ENCODE data around the gene C1orf146.
"Not testable (repeated sequence)": the region's sequence is repeated elsewhere in the genome, so short reads cannot be mapped to it uniquely, and the experiment has no call there.

Gene C1orf146

DNA sequence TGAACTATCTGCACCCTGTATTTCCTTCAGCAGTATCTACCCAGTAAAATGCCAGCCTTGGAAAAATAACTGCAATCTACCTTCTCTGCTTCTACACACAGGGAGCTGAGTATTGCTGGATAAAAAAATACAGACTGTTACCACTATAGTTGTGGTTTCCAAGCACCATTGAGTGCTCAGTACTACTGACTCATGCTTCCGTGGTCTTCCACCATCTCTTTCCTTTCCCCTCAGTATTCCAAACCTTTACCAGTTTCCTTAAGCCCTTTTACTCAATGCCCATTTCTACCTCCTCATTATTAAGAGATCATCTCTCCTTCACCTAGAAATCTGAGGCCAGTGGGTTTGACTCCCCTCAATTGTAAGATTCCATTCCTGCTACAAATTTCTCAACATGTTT, 57.2 kb downstream of the C1orf146 start:
- DNase-seq, result peak; percentile 31

DNA sequence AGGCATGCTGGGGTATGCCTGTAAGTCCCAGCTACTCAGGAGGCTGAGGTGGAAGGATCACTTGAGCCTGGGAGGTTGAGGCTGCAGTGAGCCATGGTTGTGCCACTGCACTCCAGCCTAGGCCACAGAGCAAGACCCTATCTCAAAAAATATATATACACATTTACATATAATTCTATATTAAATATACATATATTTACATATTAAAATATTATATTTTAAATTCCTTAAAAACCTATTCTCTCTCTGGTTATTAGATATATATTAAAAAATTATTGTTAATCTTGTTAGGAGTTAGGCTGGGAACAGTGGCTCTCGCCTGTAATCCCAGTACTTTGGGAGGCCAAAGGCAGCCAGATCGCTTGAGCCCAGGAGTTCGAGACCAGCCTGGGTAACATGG, 58.4 kb downstream of the C1orf146 start:
- DNase-seq, result no peak

DNA sequence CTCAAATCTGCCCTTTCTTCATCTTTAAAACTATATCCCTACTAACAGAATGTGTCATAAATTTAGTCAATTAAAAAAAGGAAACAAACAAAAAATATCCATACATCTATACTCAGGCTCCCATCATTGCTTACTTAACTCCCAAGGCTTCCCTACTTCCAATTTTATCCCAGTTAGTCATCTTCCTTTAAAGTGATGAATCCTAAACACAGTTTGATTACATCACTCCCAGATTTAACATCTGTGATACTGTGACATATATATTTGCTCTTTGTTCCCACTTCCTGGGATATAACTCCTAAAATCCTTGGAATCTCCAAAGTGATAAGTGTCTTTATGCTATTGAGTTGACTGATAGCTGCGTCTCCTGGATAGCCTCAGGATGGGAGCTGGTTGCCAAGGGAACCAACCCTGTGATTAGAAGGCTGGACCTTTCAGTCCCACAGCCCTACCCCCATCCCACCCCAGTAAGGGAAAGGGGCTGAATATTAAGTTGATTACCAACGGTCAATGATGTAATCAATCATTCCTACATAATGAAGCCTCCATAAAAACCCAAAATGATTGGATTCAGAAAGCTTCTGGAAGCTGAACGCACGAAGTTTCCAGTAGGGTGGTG, 59.5 kb downstream of the C1orf146 start:
- peak; percentile 84 for DNase-seq

DNA sequence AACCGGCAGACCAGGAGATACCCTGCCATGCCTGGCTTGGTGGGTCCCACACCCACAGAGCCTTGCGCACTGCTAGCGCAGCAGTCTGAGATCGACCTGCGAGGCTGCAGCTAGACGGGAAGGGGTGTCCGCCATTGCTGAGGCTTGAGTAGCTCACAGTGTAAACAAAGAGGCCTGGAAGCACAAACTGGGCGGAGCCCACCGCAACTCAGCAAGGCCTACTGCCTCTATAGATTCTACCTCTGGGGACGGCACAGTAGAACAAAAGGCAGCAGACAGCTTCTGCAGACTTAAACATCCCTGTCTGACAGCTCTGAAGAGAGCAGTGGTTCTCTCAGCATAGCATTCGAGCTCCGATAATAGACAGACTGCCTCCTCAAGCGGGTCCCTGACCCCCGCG, 62.1 kb downstream of the C1orf146 start:
- not testable (repeated sequence) for DNase-seq

DNA sequence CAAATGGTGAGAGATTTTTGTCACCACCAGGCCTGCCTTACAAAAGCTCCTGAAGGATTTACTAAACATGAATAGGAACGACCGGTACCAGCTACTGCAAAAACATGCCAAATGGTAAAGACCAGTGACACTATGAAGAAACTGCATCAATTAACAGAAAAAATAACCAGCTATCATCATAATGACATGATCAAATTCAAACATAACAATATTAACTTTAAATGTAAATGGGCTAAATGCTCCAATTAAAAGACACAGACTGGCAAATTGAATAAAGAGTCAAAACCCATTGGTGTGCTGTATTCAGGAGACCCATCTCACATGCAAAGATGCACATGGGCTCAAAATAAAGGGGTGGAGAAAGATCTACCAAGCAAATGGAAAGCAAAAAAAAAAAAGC, 63.7 kb downstream of the C1orf146 start:
- DNase-seq, result not testable (repeated sequence)

DNA sequence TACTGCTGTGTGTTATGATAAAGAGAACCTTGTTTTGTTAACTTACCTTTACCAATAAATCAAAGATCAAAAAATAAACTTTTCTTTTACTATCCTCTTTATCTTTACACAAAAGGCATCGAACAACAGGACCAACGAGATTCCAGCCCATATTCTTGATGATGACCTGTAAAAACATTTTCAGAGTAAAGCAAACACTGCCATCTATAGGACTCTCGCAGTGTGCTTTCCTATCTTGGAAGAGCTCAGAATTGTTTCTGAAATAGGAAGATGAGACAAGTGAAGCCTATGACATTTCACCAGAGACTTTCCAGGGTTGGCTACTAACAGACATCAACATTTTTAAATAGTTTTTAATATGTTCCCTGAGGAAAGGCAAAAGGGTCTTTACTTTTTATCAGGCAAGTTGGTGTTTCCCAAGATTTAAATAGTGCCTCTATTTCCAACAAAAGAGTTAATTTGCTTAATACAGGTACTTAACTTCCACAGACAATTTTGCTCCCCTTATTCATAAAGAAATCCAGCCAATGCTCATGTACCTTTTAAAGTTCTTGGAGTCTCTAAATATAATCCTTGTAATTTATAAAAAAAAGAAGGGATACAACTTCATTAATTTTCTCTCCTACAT, 73.8 kb downstream of the C1orf146 start:
- peak; percentile 55 for DNase-seq
